ENCODE results near the gene ZNF486.
"Not testable (repeated sequence)": the region's sequence is repeated elsewhere in the genome, so short reads cannot be mapped to it uniquely, and the experiment has no call there.

The ZNF486 gene

GRCh38 chr19:20167020-20167644 lies at the start of gene ZNF486:
TSS of gene ZNF486 (plus strand) at chr19:20167214. CDS start at chr19:20167331, 117 bp downstream.
- peak; percentile 55 to 63 for DNase-seq

DNA sequence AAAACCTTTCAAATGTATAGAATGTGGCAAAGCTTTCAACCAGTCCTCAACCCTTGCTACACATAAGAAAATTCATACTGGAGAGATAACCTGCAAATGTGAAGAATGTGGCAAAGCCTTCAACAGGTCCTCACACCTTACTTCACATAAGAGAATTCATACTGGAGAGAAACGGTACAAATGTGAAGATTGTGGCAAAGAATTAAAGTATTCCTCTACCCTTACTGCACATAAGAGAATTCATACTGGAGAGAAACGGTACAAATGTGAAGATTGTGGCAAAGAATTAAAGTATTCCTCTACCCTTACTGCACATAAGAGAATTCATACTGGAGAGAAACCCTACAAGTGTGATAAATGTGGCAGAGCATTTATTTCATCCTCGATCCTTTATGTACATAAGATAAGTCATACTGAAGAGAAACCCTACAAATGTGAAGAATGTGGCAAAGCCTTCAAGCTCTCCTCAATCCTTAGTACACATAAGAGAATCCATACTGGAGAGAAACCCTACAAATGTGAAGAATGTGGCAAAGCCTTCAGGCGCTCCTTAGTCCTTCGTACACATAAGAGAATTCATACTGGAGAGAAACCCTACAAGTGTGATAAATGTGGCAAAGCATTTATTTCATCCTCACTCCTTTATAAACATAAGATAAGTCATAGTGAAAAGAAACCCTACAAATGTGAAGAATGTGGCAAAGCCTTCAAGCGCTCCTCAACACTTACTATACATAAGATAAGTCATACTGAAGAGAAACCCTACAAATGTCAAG lies 48.8 kb upstream of the ZNF486 start:
- not testable (repeated sequence) for DNase-seq

GRCh38 chr19:20124879-20125278 lies 42.1 kb upstream of the ZNF486 start:
- DNase-seq, result no peak

- DNase-seq, result not testable (repeated sequence)
These were observed 34.1 kb upstream of the ZNF486 start for GRCh38 chr19:20132933-20133332.

DNA sequence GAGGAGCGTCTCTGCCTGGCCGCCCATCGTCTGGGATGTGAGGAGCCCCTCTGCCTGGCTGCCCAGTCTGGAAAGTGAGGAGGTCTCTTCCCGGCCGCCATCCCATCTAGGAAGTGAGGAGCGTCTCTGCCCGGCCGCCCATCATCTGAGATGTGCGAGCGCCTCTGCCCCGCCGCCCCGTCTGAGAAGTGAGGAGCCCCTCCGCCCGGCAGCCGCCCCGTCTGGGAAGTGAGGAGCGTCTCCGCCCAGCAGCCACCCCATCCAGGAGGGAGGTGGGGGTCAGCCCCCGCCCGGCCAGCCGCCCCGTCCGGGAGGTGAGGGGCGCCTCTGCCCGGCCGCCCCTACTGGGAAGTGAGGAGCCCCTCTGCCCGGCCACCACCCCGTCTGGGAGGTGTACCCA lies 29.3 kb upstream of the ZNF486 start:
- not testable (repeated sequence) for DNase-seq

GRCh38 chr19:20151617-20152145 lies 15.3 kb upstream of the ZNF486 start:
- no peak for DNase-seq

GRCh38 chr19:20152506-20152905 lies 14.5 kb upstream of the ZNF486 start:
- DNase-seq, result not testable (repeated sequence)

GRCh38 chr19:20153281-20153680 lies 13.7 kb upstream of the ZNF486 start:
- no peak for DNase-seq

DNA sequence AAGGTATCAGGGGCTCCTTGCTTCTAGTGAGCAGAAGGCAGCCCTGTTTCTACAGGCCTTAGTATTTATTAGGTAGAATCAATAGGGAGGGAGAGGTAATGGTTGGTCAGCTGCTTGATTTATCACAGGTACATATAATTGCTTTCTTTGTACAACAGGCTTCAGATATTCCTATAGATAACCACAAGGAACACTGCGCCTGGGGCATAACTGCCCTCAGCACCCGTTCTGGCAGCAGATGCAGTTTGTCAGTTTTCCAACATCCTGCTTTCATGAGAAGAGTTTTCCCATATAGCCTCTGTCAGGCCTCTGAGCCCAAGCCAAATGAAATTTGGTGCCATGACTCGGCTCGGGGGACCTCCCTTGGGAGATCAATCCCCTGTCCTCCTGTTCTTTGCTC lies 12.4 kb upstream of the ZNF486 start:
- no peak for DNase-seq

- no peak for DNase-seq
These were observed 4.2 kb upstream of the ZNF486 start for GRCh38 chr19:20162821-20163220.

DNA sequence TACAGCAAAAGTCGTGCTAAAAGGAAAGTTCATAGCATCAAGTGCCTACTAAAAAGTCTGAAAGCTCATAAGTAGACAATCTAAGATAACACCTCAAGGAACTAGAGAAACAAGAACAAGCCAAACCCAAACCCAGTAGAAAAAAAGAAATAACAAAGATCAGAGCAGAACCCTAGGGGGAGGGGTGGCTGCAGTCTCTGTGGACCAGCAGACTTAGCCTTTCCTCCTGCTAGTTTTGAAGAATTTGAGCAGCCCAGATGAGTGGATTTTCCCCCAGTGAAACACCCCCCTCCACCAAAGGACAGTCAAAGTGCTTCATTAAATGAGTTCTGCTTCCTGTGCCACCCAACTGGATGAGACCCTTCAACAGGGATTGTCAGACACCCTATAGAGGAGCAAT lies 2.6 kb upstream of the ZNF486 start:
- DNase-seq, result no peak

DNA sequence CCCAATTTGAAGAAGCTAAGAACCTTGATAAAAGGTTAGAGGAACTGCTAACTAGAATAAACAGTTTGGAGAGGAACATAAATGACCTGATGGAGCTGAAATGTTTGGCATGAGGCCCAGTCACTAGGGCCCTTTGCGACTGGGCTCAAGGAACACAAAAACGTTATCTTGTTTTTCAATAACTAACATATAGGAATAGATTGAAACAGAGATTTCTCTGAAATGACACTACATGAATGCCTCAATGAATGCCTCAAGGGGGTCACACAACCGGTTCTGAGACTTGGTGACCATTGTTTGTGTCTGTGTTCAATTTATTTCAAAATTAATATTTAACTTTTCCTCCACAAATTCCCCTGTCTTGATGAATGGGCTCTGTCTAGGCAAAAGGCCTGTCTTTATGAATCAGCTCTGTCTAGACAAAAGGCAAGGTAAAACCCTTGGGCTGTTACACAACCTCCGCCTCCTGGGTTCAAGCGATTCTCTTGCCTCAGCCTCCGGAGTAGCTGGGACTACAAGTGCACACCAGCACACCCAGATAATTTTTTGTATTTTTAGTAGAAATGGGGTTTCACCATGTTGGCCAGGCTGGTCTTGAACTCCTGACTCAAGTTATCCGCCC lies 932 bp upstream of the ZNF486 start:
- no peak for DNase-seq

DNA sequence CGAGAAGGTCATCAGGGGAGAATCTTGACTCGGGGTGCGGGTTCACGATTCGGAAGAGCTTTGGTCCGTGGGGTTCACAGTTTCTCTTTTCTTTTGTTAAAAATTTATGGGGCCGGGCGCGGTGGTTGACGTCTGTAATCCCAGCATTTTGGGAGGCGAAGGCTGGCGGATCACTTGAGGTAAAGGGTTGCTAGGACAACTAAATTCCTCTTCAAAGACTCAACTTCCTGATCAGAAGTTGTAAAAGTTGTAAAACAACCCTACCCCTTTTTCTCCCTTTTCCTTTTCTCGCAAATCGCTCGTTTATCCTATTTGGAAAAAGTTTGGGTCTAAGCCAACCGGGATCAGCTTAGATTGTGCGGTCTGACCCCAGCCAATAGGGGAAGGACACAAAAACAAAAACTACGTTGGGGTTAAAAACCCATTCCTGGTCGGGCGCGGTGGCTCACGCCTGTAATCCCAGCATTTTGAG lies 673 bp downstream of the ZNF486 start:
- no peak for DNase-seq

DNA sequence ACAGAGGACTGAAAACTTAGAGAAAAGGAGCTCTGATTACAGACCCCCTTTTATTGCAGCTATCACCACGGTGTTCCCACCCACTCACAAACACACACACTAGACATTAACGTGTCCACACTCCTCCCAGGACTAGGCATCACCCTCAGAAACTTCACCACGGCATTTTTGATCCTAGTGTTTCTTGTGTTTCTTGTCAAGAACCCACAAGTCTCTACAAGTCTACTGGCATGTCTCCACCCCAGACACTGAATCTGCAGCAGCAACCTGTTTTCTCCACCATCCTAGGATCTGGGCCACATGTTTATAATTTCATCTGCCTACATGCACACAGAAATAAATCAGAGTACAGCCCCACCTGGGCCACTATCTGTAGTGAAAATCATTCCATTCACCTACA lies 4.3 kb downstream of the ZNF486 start:
- DNase-seq, result no peak

- DNase-seq, result not testable (repeated sequence)
These were observed 8.8 kb downstream of the ZNF486 start for GRCh38 chr19:20175848-20176247.

GRCh38 chr19:20179956-20180355 lies 12.9 kb downstream of the ZNF486 start:
- not testable (repeated sequence) for DNase-seq

GRCh38 chr19:20182222-20182785 lies 15.3 kb downstream of the ZNF486 start:
- no peak for DNase-seq

DNA sequence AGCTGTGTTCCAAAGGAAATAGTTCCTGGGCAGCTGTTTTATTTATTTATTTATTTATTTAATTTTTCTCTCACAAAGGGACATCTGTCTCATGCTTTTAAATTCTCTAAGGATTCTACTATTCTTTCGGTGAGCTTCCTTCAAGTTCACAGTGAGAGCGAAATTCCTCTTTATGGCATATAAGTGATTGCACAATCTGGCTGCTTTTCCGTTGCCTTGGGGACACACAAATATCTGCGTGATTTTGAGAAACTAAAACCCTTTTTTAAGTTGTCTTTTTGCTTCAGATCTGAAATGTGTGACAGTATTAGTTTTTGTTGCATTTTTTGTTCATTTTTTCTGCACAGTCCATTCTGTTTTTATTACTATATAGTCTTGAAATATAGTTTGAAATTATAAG lies 19.2 kb downstream of the ZNF486 start:
- DNase-seq, result no peak

DNA sequence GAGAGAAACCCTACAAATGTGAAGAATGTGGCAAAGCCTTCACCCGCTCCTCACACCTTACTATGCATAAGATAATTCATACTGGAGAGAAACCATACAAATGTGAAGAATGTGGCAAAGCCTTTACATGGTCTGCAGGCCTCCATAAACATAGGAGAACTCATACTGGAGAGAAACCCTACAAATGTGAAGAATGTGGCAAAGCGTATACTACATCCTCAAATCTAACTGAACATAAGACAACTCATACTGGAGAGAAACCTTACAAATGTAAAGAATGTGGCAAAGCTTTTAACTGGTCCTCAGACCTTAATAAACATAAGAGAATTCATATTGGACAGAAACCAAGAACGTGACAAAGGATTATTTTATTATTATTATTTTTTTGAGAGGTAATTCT lies 30.7 kb downstream of the ZNF486 start:
- DNase-seq, result no peak

GRCh38 chr19:20209051-20209450 lies 42.0 kb downstream of the ZNF486 start:
- DNase-seq, result no peak

DNA sequence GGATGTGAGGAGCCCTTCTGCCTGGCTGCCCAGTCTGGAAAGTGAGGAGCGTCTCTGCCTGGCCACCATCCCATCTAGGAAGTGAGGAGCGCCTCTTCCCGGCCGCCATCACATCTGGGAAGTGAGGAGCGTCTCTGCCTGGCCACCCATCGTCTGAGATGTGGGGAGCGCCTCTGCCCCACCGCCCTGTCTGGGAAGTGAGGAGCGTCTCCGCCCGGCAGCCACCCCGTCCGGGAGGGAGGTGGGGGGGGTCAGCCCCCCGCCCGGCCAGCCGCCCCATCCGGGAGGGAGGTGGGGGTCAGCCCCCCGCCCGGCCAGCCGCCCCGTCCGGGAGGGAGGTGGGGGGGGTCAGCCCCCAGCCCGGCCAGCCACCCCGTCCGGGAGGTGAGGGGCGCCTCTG lies 47.4 kb downstream of the ZNF486 start:
- not testable (repeated sequence) for DNase-seq

GRCh38 chr19:20221605-20222004 lies 54.6 kb downstream of the ZNF486 start:
- not testable (repeated sequence) for DNase-seq

DNA sequence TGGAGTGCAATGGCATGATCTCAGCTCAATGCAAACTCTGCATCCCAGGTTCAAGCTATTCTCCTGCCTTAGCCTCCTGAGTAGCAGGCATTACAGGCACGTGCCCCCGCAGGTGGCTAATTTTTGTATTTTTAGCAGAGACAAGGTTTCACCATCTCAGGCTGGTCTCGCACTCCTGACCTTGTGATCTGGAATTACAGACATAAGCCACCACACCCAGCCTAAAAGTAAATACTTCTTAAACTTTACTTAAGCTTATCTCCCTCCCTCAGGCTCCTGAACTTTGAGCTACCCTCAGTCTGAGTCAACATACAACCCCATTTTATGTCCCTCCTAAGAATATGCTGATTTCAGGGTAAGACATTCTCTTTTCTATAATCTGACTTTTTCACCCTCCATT lies 66.1 kb downstream of the ZNF486 start:
- DNase-seq, result no peak

All from bone marrow (tissue), 2 donors.